HepG2 (cell line): ENCODE measurements around the gene POC1A. TPM values are rescaled to one million over a fixed set of nuclear protein-coding genes. Genes with fewer than 3 reads are reported as not detected.

Source experiments
- AKAP8 ChIP-seq: sonication (generic); formaldehyde crosslinking; IDR thresholded peaks from 2 replicates; pipeline ENCODE4 v1.5.1; 2020; ENCODE audit warnings: mild to moderate bottlenecking, missing genetic modification reagents
- BHLHE40 ChIP-seq: IDR thresholded peaks from 2 replicates; pipeline ENCODE4 v1.6.1; 2011; ENCODE audit warnings: low read length, improper control_type of control experiment
- ELF1 ChIP-seq: sonication (generic); formaldehyde crosslinking; IDR thresholded peaks from 2 replicates; pipeline ENCODE4 v1.4.0; 2020; ENCODE audit warnings: missing genetic modification reagents
- HNF4G ChIP-seq, 2 experiments: sonication (generic) in 1 of 2; formaldehyde crosslinking in 1 of 2; IDR thresholded peaks; 2 replicates each; pipeline versions ENCODE4 v1.4.0 to v1.6.1; 2011 to 2020; ENCODE audit warnings: borderline replicate concordance in 2 of 2, low read depth in 2 of 2, mild to moderate bottlenecking in 2 of 2, low read length in 1 of 2, missing genetic modification reagents in 1 of 2, moderate library complexity in 1 of 2
- IRX3 ChIP-seq: sonication (generic); formaldehyde crosslinking; IDR thresholded peaks from 2 replicates; pipeline ENCODE4 v1.8.1; 2023; ENCODE audit warnings: mild to moderate bottlenecking, low read depth, missing genetic modification reagents, borderline replicate concordance
- MIER2 ChIP-seq: IDR thresholded peaks from 2 replicates; pipeline ENCODE4 v1.6.1; 2016; ENCODE audit warnings: missing biosample characterization, missing genetic modification reagents
- MIER3 ChIP-seq: IDR thresholded peaks from 2 replicates; pipeline ENCODE4 v1.6.1; 2016; ENCODE audit warnings: missing compliant biosample characterization, borderline replicate concordance
- NFATC3 ChIP-seq: sonication (generic); formaldehyde crosslinking; IDR thresholded peaks from 2 replicates; pipeline ENCODE4 v1.5.1; 2020; ENCODE audit warnings: mild to moderate bottlenecking, missing genetic modification reagents
- PAX8 ChIP-seq: sonication (generic); formaldehyde crosslinking; IDR thresholded peaks from 2 replicates; pipeline ENCODE4 v1.8.0; 2022; ENCODE audit warnings: mild to moderate bottlenecking, missing genetic modification reagents, borderline replicate concordance
- PCBP1 ChIP-seq: fragments of 200-400 bp; formaldehyde crosslinking; IDR thresholded peaks from 2 replicates; pipeline ENCODE4 v1.6.1; 2017; ENCODE audit warnings: mild to moderate bottlenecking, low read depth, low read length, borderline replicate concordance
- PPARG ChIP-seq: conservative IDR thresholded peaks from 2 replicates; pipeline ENCODE4 v1.6.1; 2016; ENCODE audit warnings: missing biosample characterization, missing genetic modification reagents
- SNAPC2 ChIP-seq: sonication (generic); formaldehyde crosslinking; IDR thresholded peaks from 2 replicates; pipeline ENCODE4 v1.8.1; 2022; ENCODE audit warnings: mild to moderate bottlenecking, missing genetic modification reagents
- TBP ChIP-seq: sonication (generic); formaldehyde crosslinking; IDR thresholded peaks from 2 replicates; pipeline ENCODE4 v1.5.0; 2020; ENCODE audit warnings: missing genetic modification reagents
- TBX2 ChIP-seq: sonication (generic); formaldehyde crosslinking; IDR thresholded peaks from 2 replicates; pipeline ENCODE4 v1.5.0; 2020; ENCODE audit warnings: missing genetic modification reagents, mild to moderate bottlenecking, borderline replicate concordance
- U2AF1 ChIP-seq: fragments of 200-400 bp; formaldehyde crosslinking; optimal IDR thresholded peaks from 2 replicates; pipeline ENCODE3; 2017; ENCODE audit warnings: mild to moderate bottlenecking, low read depth, low read length
- ZBTB38 ChIP-seq: sonication (generic); formaldehyde crosslinking; IDR thresholded peaks from 2 replicates; pipeline ENCODE4 v1.5.1; 2020; ENCODE audit warnings: mild to moderate bottlenecking, missing genetic modification reagents
- ZFP36L2 ChIP-seq: sonication (generic); formaldehyde crosslinking; IDR thresholded peaks from 2 replicates; pipeline ENCODE4 v1.4.0; 2020; ENCODE audit warnings: missing genetic modification reagents
- ZHX1 ChIP-seq: sonication (generic); formaldehyde crosslinking; IDR thresholded peaks from 2 replicates; pipeline ENCODE4 v1.8.1; 2022; ENCODE audit warnings: low read depth, mild to moderate bottlenecking, missing genetic modification reagents
- ZKSCAN8 ChIP-seq: IDR thresholded peaks from 2 replicates; pipeline ENCODE4 v1.6.1; 2016; ENCODE audit warnings: borderline replicate concordance, missing genetic modification reagents, missing compliant biosample characterization
- ZNF205 ChIP-seq: IDR thresholded peaks from 2 replicates; pipeline ENCODE4 v1.6.1; 2018; ENCODE audit warnings: missing biosample characterization, missing genetic modification reagents
- ZNF207 ChIP-seq: fragments of 450-650 bp; IDR thresholded peaks from 2 replicates; pipeline ENCODE4 v1.6.1; 2016; ENCODE audit warnings: antibody characterized with exemption, borderline replicate concordance
- ZNF230 ChIP-seq: sonication (generic); formaldehyde crosslinking; IDR thresholded peaks from 2 replicates; pipeline ENCODE4 v1.4.0; 2020; ENCODE audit warnings: mild to moderate bottlenecking, missing genetic modification reagents
- ZNF264 ChIP-seq: sonication (generic); formaldehyde crosslinking; IDR thresholded peaks from 2 replicates; pipeline ENCODE4 v1.4.0; 2020; ENCODE audit warnings: missing genetic modification reagents
- ZNF468 ChIP-seq: sonication (generic); formaldehyde crosslinking; IDR thresholded peaks from 2 replicates; pipeline ENCODE4 v1.8.0; 2022; ENCODE audit warnings: mild to moderate bottlenecking, moderate library complexity, missing genetic modification reagents
- ZNF543 ChIP-seq: sonication (generic); formaldehyde crosslinking; IDR thresholded peaks from 2 replicates; pipeline ENCODE4 v1.4.0; 2020; ENCODE audit warnings: mild to moderate bottlenecking, missing genetic modification reagents
- ZNF572 ChIP-seq: sonication (generic); formaldehyde crosslinking; IDR thresholded peaks from 2 replicates; pipeline ENCODE4 v1.5.1; 2020; ENCODE audit warnings: mild to moderate bottlenecking, missing genetic modification reagents
- ZNF574 ChIP-seq: sonication (generic); formaldehyde crosslinking; IDR thresholded peaks from 2 replicates; pipeline ENCODE4 v1.4.0; 2020; ENCODE audit warnings: missing genetic modification reagents
- ZNF619 ChIP-seq: sonication (generic); formaldehyde crosslinking; IDR thresholded peaks from 2 replicates; pipeline ENCODE4 v1.4.0; 2020; ENCODE audit warnings: mild to moderate bottlenecking, missing genetic modification reagents
- ZNF7 ChIP-seq: IDR thresholded peaks from 2 replicates; pipeline ENCODE4 v1.6.1; 2016; ENCODE audit warnings: missing biosample characterization, missing genetic modification reagents
- polyA plus RNA-seq, 8 experiments: library from polyadenylated mRNA; depleted of rRNA in 3 of 8; stranded (reverse) in 7 of 8; unstranded in 1 of 8; fragments of >200 nt; fragmentation: Illumina TruSeq in 4 of 8; extraction: Trizol in 4 of 8; gene quantifications; 2 replicates each; pipeline versions ENCODE4 v1.2.1 to v1.2.3, GENCODE V29; 2011 to 2016; ENCODE audit warnings: low read depth in 4 of 8, missing spikeins in 1 of 8, mixed read lengths in 1 of 8; ENCODE audit not compliant: insufficient read depth in 1 of 8
- total RNA-seq, 5 experiments: library from RNA; depleted of rRNA; stranded (reverse); fragments of >200 nt; fragmentation: Illumina TruSeq; extraction: Trizol; gene quantifications; 2 replicates each; pipeline ENCODE4 v1.2.3, GENCODE V29; 2016; ENCODE audit warnings: low read depth in 1 of 5

POC1A gene
- total and polyA plus RNA-seq, 2 of the 13 experiments (the other 11 are each of a cell fraction or from before 2014, with no cell fraction given), result 14.6 to 20.0 TPM

GRCh38 chr3:52039846-52040245 is 114.4 kb downstream of the POC1A start (continued):
- no peak for TF ChIP-seq ZNF572 (CRISPR knock-in tag)
- TF ChIP-seq ZNF619 (CRISPR knock-in tag), result no peak
- no peak for TF ChIP-seq PAX8 (CRISPR knock-in tag)
- no peak for TF ChIP-seq ZNF468 (CRISPR knock-in tag)
- TF ChIP-seq SNAPC2 (CRISPR knock-in tag), result no peak
- 0 out of 2 replicates have a peak, but pooled peaks have one; percentile 68 for TF ChIP-seq ZHX1 (CRISPR knock-in tag)
- TF ChIP-seq BHLHE40, result peak; percentile 38; the same call in 1 of the 2 replicates
- TF ChIP-seq MIER3 (CRISPR knock-in tag), result no peak
- TF ChIP-seq ZBTB38, result 0 out of 2 replicates have a peak, but pooled peaks have one; percentile 4
- peak; percentile 47; the same call in 1 of the 2 replicates for TF ChIP-seq ZNF205 (CRISPR knock-in tag)
- TF ChIP-seq AKAP8, result no peak
- TF ChIP-seq ZKSCAN8 (CRISPR knock-in tag), result no peak
- no peak for TF ChIP-seq ZNF207
- TF ChIP-seq ZNF230, result no peak
- peak; percentile 43; the same call in 1 of the 2 replicates for TF ChIP-seq PPARG
- TF ChIP-seq ZNF543 (CRISPR knock-in tag), result no peak
- TF ChIP-seq ZNF574 (CRISPR knock-in tag), result no peak
- 0 out of 2 replicates have a peak, but pooled peaks have one; percentile 15 for TF ChIP-seq MIER2 (CRISPR knock-in tag)
- TF ChIP-seq TBX2, result peak; percentile 89
- TF ChIP-seq HNF4G (IDR thresholded peaks at IDR 0.05; ENCODE audit: borderline replicate concordance, low read depth, low read length), result no peak
- no peak for TF ChIP-seq HNF4G (CRISPR knock-in tag; IDR thresholded peaks at IDR 0.05; ENCODE audit: borderline replicate concordance, low read depth)
- no peak for TF ChIP-seq ZNF264 (CRISPR knock-in tag)
- no peak for TF ChIP-seq ZFP36L2 (CRISPR knock-in tag)
- no peak for TF ChIP-seq TBP (CRISPR knock-in tag)
- TF ChIP-seq U2AF1, result peak; percentile 25
- no peak for TF ChIP-seq IRX3
- TF ChIP-seq PCBP1, result 0 out of 2 replicates have a peak, but pooled peaks have one; percentile 78
- 0 out of 2 replicates have a peak, but pooled peaks have one; percentile 20 for TF ChIP-seq ELF1 (CRISPR knock-in tag)
- no peak for TF ChIP-seq NFATC3
- no peak for TF ChIP-seq ZNF7 (CRISPR knock-in tag)
